Hematopoietic multipotent progenitor cell treated with erythropoietin and hydrocortisone succinate and interleukin-3 and kit ligand, for 4 days (in vitro differentiated cells): ENCODE data around the gene GSTM4.

ENCODE experiments used
- DNase-seq: peaks from one replicate; pipeline ENCODE4 v3.0.0-alpha.2; 2015

GSTM4 gene

DNA sequence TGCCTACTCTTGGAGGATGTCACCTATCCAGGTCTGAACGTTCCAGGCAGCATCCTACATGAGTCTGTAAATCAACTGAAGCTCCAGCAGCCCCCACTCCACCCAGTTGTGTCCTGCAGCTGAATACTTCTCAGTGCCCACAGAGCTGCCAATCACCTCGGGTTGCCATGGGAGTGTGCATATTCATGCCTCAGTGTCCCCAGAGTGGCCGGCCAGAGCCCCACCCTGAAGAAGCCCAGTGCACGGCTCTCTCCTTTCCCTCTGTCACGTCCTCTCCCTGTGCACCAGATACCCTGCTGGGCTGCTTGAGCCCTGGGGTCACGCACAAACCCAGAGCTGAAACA, 16.1 kb upstream of the GSTM4 start:
- no peak for DNase-seq

GRCh38 chr1:109640285-109640865, 15.5 kb upstream of the GSTM4 start:
- DNase-seq, result peak; percentile 91

DNA sequence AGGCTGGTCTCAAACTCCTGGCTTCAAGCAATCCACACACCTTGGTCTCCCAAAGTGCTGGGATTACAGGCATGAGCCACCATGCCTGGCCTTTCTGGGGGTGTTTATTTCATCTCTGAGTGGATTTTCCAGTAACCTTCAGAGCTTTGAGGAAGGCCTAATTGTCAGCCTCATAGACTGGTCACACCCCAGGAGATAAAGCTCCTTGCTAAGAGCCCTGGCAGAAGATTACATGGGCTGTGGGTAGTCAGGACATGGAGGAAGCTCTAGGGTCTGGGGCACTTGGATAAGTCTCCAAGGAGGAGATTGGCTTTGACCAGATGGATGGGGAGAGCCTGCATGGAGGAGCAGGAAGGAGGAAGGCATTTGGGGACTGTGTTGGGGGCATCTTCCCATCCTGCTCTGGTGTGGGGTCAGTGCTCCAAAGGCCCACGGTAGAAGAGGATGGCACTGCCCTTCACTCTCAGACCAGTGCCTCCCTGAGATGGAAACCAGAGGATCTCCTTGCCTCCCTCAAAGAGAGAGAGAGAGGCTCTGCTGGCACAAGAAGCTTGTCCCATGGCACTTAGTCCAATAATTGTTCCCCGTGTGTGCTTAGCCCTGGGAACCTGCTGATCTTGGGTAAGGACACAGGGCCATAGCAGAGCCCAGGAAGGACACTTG, 14.7 kb upstream of the GSTM4 start:
- peak; percentile 73 for DNase-seq

DNA sequence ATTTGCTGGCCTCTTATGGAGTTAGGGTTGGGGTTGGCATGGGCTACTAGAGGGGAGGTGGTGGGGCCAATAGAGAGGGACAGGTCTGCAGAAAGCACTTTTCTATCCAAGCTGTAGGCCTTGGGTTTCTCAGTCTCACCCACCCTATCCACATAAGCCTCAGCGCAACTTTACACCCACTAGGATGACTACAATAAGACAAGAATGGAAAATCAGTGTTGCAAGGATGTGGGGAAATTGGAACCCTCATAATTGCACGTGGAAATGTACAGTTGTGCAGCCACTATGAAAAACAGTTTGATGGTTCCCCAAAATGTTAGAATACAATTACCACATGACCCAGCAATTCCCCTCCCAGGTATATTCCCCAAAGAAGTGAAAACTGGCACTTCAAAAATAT, 14.0 kb upstream of the GSTM4 start:
- no peak for DNase-seq

- no peak for DNase-seq
Observed at GRCh38 chr1:109642626-109643025, 13.3 kb upstream of the GSTM4 start.

GRCh38 chr1:109643385-109644230, 12.3 kb upstream of the GSTM4 start:
- peak; percentile 92 for DNase-seq

- DNase-seq, result peak; percentile 72
Observed at GRCh38 chr1:109644670-109645069, 11.2 kb upstream of the GSTM4 start.

DNA sequence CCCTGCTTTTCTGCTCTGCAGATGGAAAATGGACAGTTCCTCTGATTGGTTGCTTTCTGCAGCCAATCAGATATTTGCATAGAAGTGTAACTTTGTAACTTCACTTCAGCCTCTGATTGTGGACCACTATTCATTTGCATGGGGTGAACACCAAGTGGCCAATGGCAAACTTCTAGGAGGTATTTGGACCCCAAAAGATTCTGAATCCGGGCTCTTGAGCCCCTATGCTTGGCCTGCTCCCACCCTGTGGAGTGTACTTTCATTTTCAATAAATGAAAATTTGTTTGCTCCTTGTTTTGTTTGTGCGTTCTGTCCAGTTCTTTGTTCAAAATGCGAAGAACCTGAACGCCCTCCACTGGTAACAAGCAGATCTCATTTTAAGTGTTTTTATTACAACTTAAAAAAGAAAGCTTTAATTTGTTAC, 6.4 kb upstream of the GSTM4 start:
- peak; percentile 69 for DNase-seq

- DNase-seq, result no peak
Observed at GRCh38 chr1:109650609-109651008, 5.3 kb upstream of the GSTM4 start.

DNA sequence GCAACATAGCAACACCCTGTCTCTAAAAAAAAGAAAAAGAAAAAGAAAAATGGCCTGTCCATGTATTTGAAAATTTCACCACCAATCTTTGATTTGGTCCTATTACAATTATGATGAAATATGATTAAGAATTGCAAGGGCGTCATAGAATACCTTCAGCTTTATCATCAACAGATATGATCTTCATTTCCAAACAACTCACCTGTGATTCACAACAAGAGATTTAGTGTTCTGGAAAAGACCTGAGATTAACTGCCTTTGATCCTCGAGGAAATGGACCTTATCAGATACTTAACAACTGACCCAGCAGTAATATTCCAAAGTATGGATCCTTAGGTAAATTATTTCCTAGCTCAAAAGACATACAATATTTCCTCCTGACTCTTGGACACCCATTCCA, 3.5 kb upstream of the GSTM4 start:
- DNase-seq, result no peak

DNA sequence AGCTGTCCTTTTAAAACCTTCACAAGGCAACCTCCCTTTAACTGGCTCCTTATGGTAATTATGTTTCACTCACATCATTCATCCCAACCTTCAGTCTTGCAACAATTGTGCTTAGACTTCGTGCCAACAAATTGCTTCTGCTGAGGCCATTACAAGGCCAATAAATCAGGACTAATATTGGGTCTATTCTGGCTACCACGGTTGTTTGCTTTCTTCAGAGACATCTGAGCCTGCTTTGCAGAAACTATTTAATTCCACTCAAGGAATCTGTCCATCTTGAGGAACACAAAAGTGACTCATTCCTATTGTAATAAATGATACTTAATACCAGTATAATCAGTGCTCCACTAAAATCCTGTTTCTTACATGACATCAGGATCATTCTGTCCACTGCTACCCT, 2.6 kb upstream of the GSTM4 start:
- no peak for DNase-seq

DNA sequence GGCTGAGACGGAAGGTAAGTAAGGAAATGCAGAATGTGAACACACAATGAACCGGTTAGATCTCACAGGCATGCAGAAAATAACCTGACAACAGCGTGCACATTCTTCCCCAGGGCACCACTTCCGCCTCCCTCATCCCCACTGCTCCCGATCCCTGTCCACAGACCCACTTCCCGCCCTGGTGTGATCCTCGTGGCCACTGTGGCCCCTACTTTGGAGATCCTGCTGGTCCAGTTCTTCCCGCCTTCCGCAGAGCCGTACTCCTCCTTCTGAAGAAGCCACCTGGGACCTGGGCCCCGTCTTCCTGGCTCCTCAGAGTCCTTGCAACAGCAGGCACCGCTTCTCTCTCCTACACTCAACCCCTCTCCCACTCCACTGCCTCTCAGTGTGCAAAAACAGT, 1.4 kb upstream of the GSTM4 start:
- no peak for DNase-seq

DNA sequence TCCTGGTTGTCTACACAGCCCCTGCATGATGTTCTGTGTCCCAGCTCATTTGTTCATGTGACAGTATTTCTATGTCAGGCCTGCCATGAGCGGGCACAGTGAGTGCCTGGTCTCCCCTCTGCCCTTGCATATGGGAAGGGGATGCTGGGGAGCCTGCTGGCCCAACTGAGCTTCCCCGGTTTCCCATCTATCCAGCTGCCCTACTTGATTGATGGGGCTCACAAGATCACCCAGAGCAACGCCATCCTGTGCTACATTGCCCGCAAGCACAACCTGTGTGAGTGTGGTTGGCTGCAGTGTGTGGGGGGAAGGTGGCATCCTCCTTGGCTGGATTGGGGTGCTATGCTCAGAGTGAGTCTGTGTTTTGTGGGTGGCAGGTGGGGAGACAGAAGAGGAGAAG, 1.5 kb downstream of the GSTM4 start:
- DNase-seq, result no peak

DNA sequence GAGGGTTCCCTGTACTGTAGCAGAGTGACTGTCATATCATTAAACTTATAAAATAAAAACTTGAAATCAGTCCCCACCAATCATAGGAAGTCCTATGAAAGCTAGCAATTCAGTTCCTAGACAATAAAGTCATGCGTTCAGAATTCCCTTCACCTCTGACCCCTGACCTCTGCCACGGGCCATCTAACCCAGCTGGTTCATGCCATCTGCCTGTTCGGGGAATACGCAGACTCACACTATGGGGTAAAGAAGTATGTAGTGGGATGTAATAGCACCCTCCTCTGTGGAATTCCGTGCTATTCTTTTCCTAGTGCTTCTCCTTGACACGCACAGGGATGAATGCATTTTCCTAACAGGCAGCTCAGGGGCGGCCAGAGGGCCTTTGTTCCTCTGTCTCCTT, 2.1 kb downstream of the GSTM4 start:
- DNase-seq, result no peak

GRCh38 chr1:109658533-109659042, 2.7 kb downstream of the GSTM4 start:
- DNase-seq, result no peak

- DNase-seq, result no peak
Observed at GRCh38 chr1:109659145-109659544, 3.2 kb downstream of the GSTM4 start.

DNA sequence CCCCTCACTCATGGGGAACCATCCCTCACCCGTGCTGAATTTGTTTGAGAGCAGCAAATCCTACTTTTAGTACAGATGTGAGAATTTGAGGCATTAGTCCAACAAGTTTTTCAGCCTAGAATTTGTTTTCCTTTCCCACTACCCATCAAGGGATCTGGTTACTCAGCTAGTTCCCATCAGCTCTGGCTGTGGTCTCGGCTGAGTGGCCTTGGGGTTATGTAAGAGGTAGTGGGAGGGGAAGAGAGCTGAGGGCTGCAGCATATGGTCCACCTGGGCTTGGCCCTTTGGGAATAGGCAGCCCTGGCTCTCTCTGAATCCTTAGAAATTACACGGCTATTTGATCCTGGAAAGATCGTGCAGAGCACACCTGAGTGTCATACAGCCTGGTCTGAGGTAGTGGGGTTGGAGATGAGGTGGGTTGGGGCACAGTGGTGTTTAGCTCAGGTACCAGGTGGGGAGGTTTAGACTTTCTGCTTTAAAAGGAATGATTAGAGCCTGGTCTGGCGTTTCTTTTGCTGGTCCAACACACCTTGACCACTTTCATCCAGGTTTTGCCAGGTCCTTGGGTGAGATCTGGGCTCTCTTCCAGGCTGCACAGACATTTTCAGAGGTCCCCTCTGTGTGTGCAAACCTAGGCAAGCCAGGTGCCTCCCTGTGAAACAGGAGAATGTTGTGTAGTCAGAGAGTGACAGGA, 4.2 kb downstream of the GSTM4 start:
- no peak for DNase-seq

DNA sequence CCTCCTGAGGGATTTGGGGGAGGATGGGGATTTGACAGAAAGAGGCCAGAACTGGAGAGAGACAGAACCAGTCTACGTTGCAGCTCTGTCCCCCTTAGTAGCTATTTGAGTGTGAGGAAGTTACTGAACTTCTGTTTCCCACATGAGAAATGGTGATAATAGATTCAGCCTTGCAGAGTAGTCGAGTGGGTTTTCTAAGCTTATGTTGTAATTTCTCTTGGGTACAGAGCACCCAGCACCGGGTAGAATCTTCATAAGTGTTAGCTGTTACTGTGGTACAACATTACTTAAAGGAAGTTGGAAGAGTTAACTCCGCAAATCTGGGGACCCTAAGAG, 4.8 kb downstream of the GSTM4 start:
- DNase-seq, result peak; percentile 17

- no peak for DNase-seq
Observed at GRCh38 chr1:109661391-109661790, 5.5 kb downstream of the GSTM4 start.

- DNase-seq, result no peak
Observed at GRCh38 chr1:109664671-109665070, 8.8 kb downstream of the GSTM4 start.

DNA sequence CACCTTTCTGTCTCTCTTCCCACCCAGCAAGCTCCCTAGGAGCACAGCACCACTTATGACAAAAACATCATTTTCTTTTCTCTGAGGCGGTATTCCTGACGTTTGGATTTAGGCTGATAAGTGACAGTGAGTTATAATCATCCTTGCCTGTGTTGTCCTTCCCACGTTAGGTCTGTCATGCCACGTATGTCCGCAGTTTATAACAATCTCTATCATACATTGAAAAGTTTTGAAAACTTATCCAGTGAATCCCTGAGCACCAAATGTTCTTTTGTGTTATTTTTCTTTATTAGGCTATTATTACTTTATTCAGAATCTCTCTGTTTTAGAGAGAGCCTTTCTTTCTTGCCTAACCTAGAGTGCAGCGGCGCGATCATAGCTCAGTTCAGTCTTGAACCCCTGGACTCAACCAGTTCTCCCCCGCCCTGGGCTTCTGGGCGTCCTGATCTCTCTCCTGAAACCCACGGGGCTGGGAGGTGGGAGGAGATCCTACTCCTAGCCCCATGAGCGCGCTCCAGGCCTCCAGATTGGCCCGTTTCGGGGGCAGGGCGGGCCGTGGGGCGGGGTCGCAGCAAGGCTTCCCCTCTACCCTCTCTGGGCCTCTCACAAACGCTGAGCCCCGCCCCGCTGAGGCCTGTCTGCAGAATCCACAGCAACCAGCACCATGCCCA, 11.7 kb downstream of the GSTM4 start, which contains the start of gene GSTM2:
TSS of gene GSTM2 (plus strand) at position 606 of the 671 bp plus-strand sequence. CDS start at position 665, 59 bp downstream.
- peak; percentile 96 for DNase-seq

DNA sequence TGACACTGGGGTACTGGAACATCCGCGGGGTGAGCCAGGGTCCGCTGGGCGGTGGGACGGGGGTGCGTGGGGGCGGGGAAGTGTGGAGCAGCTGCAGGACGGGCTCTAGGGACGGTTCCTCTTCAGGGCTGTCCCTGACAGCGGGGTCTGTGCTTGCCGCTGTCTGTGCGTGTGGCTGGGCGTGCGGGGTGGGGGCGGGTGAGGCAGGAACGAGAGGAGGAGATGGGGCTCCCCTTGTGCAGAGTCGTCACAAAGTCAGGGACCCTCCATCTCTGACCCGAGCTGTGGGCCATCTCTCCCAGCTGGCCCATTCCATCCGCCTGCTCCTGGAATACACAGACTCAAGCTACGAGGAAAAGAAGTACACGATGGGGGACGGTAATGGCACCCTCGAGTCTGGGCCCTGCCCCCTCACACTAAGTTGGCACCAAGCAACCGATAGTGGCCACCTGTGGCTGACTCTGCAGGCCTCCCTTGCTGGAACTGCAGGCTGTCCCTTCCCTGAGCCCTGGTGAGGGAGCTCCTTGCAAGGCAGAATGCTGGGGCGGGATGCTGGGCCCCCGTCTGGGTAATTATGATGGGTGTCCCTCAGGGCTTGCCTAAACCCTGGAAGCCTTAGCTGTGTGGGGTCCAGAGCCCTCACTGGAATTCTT, 12.3 kb downstream of the GSTM4 start:
- DNase-seq, result no peak
